OCI-LY3 (cell line): ENCODE data around the gene PNPLA7.

Source experiments
- H2AFZ ChIP-seq: fragments of 200-600, 300-600 bp; shearing (Covaris generic); 2 replicates; pipeline ENCODE4 v1.6.0; 2014; ENCODE audit warnings: antibody characterized with exemption, low read depth, low read length
- H3K27ac ChIP-seq: fragments of 200-600, 300-600 bp; sonication (generic); 2 replicates; pipeline ENCODE4 v1.5.1; 2014; ENCODE audit warnings: mild to moderate bottlenecking, low read length, moderate library complexity, mixed read lengths
- H3K27me3 ChIP-seq: fragments of 200-600, 300-600 bp; sonication (generic); 2 replicates; pipeline ENCODE4 v1.6.1; 2014; ENCODE audit warnings: low read depth, low read length, mixed read lengths
- H3K36me3 ChIP-seq: fragments of 200-600, 300-600 bp; sonication (generic); replicated peaks from 2 replicates; pipeline ENCODE3; 2014; ENCODE audit warnings: low read depth, low read length, mixed read lengths
- H3K4me1 ChIP-seq: fragments of 300-600, 200-600 bp; sonication (generic); 2 replicates; pipeline ENCODE4 v1.6.1; 2014; ENCODE audit warnings: low read length, mixed read lengths
- H3K4me2 ChIP-seq: fragments of 200-600, 300-600 bp; sonication (generic); 2 replicates; pipeline ENCODE4 v1.6.1; 2014; ENCODE audit warnings: low read length, mixed read lengths
- H3K4me3 ChIP-seq: fragments of 300-600, 200-600 bp; sonication (generic); 2 replicates; pipeline ENCODE4 v1.5.1; 2014; ENCODE audit warnings: antibody characterized with exemption, mild to moderate bottlenecking, low read length, moderate library complexity
- H3K79me2 ChIP-seq: fragments of 300-600, 200-600 bp; shearing (Covaris generic); 2 replicates; pipeline ENCODE4 v1.6.1; 2014; ENCODE audit warnings: mild to moderate bottlenecking, low read length, mixed read lengths
- H3K9ac ChIP-seq: fragments of 300-600, 200-600 bp; shearing (Covaris generic); 2 replicates; pipeline ENCODE4 v1.6.0; 2014; ENCODE audit warnings: mild to moderate bottlenecking, low read length, moderate library complexity
- H3K9me3 ChIP-seq: fragments of 200-600, 300-600 bp; shearing (Covaris generic); 2 replicates; pipeline ENCODE4 v1.6.1; 2014; ENCODE audit warnings: low read length, mixed read lengths; ENCODE audit not compliant: insufficient read depth
- H4K20me1 ChIP-seq: fragments of 200-600, 300-600 bp; sonication (generic); 2 replicates; pipeline ENCODE4 v1.6.1; 2016; ENCODE audit warnings: low read length, mixed read lengths; ENCODE audit not compliant: insufficient read depth
- CTCF ChIP-seq: fragments of 200-600, 300-600 bp; sonication (generic); IDR thresholded peaks from 2 replicates; pipeline ENCODE4 v1.5.1; 2014; ENCODE audit warnings: antibody characterized with exemption, low read length, low read depth
- EZH2phosphoT487 ChIP-seq: fragments of 200-600 bp; shearing (Covaris generic); IDR thresholded peaks from 2 replicates; pipeline ENCODE4 v1.6.1; 2018; ENCODE audit warnings: antibody characterized with exemption, mixed run types, low read depth

Gene PNPLA7

GRCh38 chr9:137499416-137499815 lies 50.8 kb downstream of the PNPLA7 start:
- no peak overlapping the region for H3K4me2 ChIP-seq
- no peaks in the 10 kb centered on the region for H4K20me1 ChIP-seq
- no peaks in the 10 kb centered on the region for H3K27me3 ChIP-seq
- H3K4me1 ChIP-seq = no peaks in the 10 kb centered on the region
- no peak overlapping the region for H3K27ac ChIP-seq
- H3K9me3 ChIP-seq = no peaks in the 10 kb centered on the region
- H2AFZ ChIP-seq = no peak overlapping the region
- H3K9ac ChIP-seq = no peak overlapping the region
- TF ChIP-seq EZH2phosphoT487 (no peak), CTCF (no peak)
- no peak overlapping the region for H3K4me3 ChIP-seq
- H3K36me3 ChIP-seq = no peaks in the 10 kb centered on the region
- no peaks in the 10 kb centered on the region for H3K79me2 ChIP-seq

- no peak overlapping the region for H3K4me2 ChIP-seq
- H3K36me3 ChIP-seq = no peaks in the 10 kb centered on the region
- H3K27ac ChIP-seq = no peak overlapping the region
- no peaks in the 10 kb centered on the region for H3K4me1 ChIP-seq
- no peaks in the 10 kb centered on the region for H3K9me3 ChIP-seq
- H3K9ac ChIP-seq = no peak overlapping the region
- TF ChIP-seq EZH2phosphoT487 (no peak), CTCF (no peak)
- no peak overlapping the region for H3K4me3 ChIP-seq
- no peaks in the 10 kb centered on the region for H4K20me1 ChIP-seq
- H3K79me2 ChIP-seq = no peaks in the 10 kb centered on the region
- H2AFZ ChIP-seq = no peak overlapping the region
- H3K27me3 ChIP-seq = no peaks in the 10 kb centered on the region
Measured at GRCh38 chr9:137498720-137499150, 51.5 kb downstream of the PNPLA7 start.

- H3K79me2 ChIP-seq = no peaks in the 10 kb centered on the region
- no peak overlapping the region for H3K27ac ChIP-seq
- TF ChIP-seq EZH2phosphoT487 (no peak), CTCF (no peak)
- no peak overlapping the region for H3K4me2 ChIP-seq
- H2AFZ ChIP-seq = no peak overlapping the region
- no peaks in the 10 kb centered on the region for H3K36me3 ChIP-seq
- H3K9ac ChIP-seq = no peak overlapping the region
- no peaks in the 10 kb centered on the region for H3K27me3 ChIP-seq
- no peaks in the 10 kb centered on the region for H3K9me3 ChIP-seq
- H3K4me1 ChIP-seq = no peaks in the 10 kb centered on the region
- H4K20me1 ChIP-seq = no peaks in the 10 kb centered on the region
- H3K4me3 ChIP-seq = no peak overlapping the region
Measured at GRCh38 chr9:137497921-137498719, 52.1 kb downstream of the PNPLA7 start.

GRCh38 chr9:137496601-137497375 lies 53.4 kb downstream of the PNPLA7 start:
- H3K9ac ChIP-seq = no peak overlapping the region
- H3K4me2 ChIP-seq = no peak overlapping the region
- no peak overlapping the region for H3K4me3 ChIP-seq
- no peak overlapping the region for H2AFZ ChIP-seq
- no peaks in the 10 kb centered on the region for H3K79me2 ChIP-seq
- no peaks in the 10 kb centered on the region for H3K4me1 ChIP-seq
- no peaks in the 10 kb centered on the region for H4K20me1 ChIP-seq
- H3K27me3 ChIP-seq = no peaks in the 10 kb centered on the region
- H3K9me3 ChIP-seq = no peaks in the 10 kb centered on the region
- no peaks in the 10 kb centered on the region for H3K36me3 ChIP-seq
- TF ChIP-seq EZH2phosphoT487 = no peak
- TF ChIP-seq CTCF = no peak
- no peak overlapping the region for H3K27ac ChIP-seq
